Astrocyte of the cerebellum (primary cell): ENCODE data around the gene AFF2.

Experiments
- DNase-seq: peaks from one replicate; pipeline ENCODE4 v3.0.0-alpha.2; 2011; ENCODE audit warnings: low read depth
- H3K4me3 ChIP-seq: 2 replicates; pipeline ENCODE4 v1.5.1; 2011; ENCODE audit warnings: mild to moderate bottlenecking, low read depth, low read length, moderate library complexity
- in situ Hi-C: cut with HindIII; loops from 2 replicates; pipeline ENCODE4 v1.10.0; 2017; ENCODE audit warnings: low sequenced_read_pairs
- TF ChIP-seq, protein P1 (sequence below): IDR thresholded peaks from 2 replicates; pipeline ENCODE4 v1.5.1; 2012; ENCODE audit warnings: low read length, low read depth, moderate library complexity, mild to moderate bottlenecking; ENCODE audit errors: missing control alignments

Gene AFF2

DNA sequence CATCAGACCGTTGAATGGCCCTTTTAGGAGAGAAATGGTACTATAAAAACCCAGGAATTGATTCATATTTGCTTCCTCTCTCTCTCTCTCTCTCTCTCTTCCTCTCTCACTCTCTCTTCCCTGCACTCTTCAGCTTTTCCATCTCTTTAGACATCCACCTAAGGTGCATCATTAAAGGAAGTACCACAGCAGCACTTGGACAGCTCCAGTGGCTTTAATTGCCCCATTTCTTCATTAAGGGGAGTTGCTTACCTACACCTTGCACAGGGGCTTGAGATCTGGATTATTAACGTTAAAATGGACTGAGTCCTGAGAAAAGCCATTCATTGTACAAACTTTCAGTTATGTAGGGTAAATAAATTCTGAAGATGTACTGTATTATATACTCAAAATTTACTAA lies 323.6 kb downstream of the AFF2 start:
- TF ChIP-seq, protein P1, sequence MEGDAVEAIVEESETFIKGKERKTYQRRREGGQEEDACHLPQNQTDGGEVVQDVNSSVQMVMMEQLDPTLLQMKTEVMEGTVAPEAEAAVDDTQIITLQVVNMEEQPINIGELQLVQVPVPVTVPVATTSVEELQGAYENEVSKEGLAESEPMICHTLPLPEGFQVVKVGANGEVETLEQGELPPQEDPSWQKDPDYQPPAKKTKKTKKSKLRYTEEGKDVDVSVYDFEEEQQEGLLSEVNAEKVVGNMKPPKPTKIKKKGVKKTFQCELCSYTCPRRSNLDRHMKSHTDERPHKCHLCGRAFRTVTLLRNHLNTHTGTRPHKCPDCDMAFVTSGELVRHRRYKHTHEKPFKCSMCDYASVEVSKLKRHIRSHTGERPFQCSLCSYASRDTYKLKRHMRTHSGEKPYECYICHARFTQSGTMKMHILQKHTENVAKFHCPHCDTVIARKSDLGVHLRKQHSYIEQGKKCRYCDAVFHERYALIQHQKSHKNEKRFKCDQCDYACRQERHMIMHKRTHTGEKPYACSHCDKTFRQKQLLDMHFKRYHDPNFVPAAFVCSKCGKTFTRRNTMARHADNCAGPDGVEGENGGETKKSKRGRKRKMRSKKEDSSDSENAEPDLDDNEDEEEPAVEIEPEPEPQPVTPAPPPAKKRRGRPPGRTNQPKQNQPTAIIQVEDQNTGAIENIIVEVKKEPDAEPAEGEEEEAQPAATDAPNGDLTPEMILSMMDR, result no peak
- H3K4me3 ChIP-seq, result no peak overlapping the region
- DNase-seq, result no peak
- in situ Hi-C loops, result no loop called here

DNA sequence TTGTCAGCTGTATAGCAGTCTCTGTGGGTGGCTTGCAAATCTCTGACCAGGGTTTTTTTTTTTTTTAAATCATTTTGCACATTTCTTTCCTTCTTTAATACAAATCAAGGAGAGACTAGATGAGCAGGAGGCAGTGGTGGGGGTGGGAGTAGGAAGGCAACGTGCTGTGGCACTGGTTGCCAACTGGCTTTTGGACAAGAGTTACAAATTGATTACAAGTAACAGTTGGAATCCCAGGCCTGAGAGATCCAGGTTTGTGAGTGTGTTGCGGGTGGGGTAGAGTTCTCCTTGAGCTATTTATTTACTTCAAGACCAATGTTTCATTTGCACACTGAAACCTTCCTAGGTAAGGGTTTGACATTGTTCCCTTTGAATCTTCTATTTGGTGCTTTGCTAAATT lies 325.3 kb downstream of the AFF2 start:
- TF ChIP-seq, protein P1, result no peak
- no peak overlapping the region for H3K4me3 ChIP-seq

DNA sequence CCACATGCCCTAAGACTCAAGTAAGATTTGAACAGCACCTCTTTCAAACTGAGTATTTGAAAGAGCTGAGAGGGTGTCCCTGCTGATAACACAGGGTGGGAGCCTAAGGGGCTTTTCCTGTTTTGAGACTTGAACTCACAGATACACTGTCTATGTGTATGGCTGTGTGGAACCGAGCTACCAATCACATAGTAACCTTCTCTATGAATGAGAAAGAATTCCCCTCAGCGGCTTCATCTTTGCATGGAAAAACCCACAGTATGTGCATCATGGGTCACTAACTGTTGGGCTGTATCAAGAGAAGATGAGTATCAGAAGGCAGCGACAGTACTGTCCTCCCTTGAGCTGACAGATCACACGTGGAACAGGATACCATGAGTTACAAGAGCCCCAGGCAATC lies 336.3 kb downstream of the AFF2 start:
- TF ChIP-seq, protein P1, result no peak
- H3K4me3 ChIP-seq, result no peak overlapping the region
- in situ Hi-C loops, result no loop called here
- DNase-seq, result no peak

More for the DNA sequence above, 325.3 kb downstream of the AFF2 start:
- in situ Hi-C loops, result no loop called here
- DNase-seq, result no peak

DNA sequence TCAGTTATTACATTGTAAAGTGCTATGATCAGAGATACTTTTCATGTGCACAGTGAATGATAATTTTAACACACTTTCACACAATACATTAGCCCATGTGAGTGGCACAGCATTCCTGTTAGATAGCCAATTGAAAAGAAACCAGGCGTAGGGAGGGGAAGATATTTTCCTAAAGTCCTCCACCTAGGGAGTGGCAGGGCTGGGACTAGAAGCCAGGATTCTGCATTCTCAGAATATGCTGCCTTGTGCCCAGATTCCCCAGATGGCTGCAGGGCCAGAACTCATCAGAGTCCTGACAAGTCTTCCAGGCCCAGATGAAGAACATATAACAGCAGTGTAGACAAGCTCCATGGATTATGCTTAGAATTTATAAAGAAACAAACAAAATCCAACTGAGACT lies 350.2 kb downstream of the AFF2 start:
- H3K4me3 ChIP-seq, result no peak overlapping the region
- in situ Hi-C loops, result no loop called here
- no peak for DNase-seq
- TF ChIP-seq, protein P1, result no peak

DNA sequence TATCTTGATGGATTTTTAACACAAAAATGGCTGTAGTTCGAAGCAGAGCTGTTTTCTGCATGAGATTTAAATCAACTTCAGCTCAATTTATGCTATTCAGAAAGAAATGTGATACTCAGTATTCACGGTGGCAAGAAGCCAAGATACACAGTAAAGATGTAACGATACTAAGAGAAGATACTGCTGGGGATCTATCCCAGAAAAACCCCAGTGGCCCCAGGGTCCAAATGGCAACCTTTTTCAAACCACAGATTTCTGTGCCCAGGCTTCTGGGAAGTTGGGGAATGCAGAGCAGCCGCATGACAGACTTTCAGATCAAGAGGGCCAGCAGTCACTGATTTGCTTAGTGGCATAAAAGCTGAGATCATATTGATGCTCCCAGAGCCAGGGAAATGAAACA lies 353.9 kb downstream of the AFF2 start:
- TF ChIP-seq, protein P1, result no peak
- H3K4me3 ChIP-seq, result no peak overlapping the region
- no peak for DNase-seq
- in situ Hi-C loops, result no loop called here

DNA sequence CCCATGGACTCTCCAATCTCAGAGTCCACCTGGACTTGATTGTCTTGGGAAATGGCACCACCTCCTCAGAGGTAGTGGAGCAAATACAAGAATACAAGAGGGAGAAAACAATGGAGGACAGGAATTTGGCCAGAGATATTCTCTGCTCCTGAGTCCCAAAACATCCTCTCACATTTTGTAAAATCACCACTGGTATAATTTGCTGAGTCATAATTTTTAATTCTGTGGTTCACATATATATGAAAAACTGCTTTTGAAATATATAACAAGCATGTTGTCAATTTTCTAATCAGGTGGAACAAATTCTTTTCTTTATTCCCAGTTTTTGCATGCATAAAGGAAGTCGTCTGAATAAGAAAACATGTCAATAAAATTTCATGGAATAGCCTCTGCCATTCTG lies 356.1 kb downstream of the AFF2 start:
- in situ Hi-C loops, result no loop called here
- TF ChIP-seq, protein P1, result no peak
- H3K4me3 ChIP-seq, result no peak overlapping the region
- no peak for DNase-seq
